ENCODE measurements around the gene TAF8.

Gene TAF8

GRCh38 chr6:42051268-42051653 is 937 bp downstream of the TAF8 start:
- no peak for DNase-seq (ENCODE audit: low spot score)

- DNase-seq (ENCODE audit: low spot score) = no peak
These were observed 3.3 kb downstream of the TAF8 start for GRCh38 chr6:42053601-42054000.

GRCh38 chr6:42059743-42060142 is 9.4 kb downstream of the TAF8 start:
- DNase-seq (ENCODE audit: low spot score) = no peak

- no peak for DNase-seq (ENCODE audit: low spot score)
These were observed 15.9 kb downstream of the TAF8 start for GRCh38 chr6:42066156-42066675.

- no peak for DNase-seq (ENCODE audit: low spot score)
These were observed 17.8 kb downstream of the TAF8 start for GRCh38 chr6:42068173-42068572.

GRCh38 chr6:42068872-42069522 is 18.7 kb downstream of the TAF8 start:
- no peak for DNase-seq (ENCODE audit: low spot score)

- no peak for DNase-seq (ENCODE audit: low spot score)
These were observed 21.7 kb downstream of the TAF8 start for GRCh38 chr6:42071881-42072583.

- no peak for DNase-seq (ENCODE audit: low spot score)
These were observed 23.0 kb downstream of the TAF8 start for GRCh38 chr6:42073287-42073686.

- DNase-seq (ENCODE audit: low spot score) = peak; percentile 46
These were observed 25.0 kb downstream of the TAF8 start for GRCh38 chr6:42075159-42075838.

- no peak for DNase-seq (ENCODE audit: low spot score)
These were observed 28.1 kb downstream of the TAF8 start for GRCh38 chr6:42078386-42078785.

- no peak for DNase-seq (ENCODE audit: low spot score)
These were observed 29.7 kb downstream of the TAF8 start for GRCh38 chr6:42079941-42080464.

GRCh38 chr6:42083530-42083929 is 33.2 kb downstream of the TAF8 start:
- DNase-seq (ENCODE audit: low spot score) = no peak

- DNase-seq (ENCODE audit: low spot score) = no peak
These were observed 34.6 kb downstream of the TAF8 start for GRCh38 chr6:42084889-42085288.

GRCh38 chr6:42086046-42087035 is 36.0 kb downstream of the TAF8 start:
- no peak for DNase-seq (ENCODE audit: low spot score)

GRCh38 chr6:42088101-42088591 is 37.8 kb downstream of the TAF8 start:
- DNase-seq (ENCODE audit: low spot score) = no peak

GRCh38 chr6:42090819-42091717 is 40.7 kb downstream of the TAF8 start:
- DNase-seq (ENCODE audit: low spot score) = no peak

- no peak for DNase-seq (ENCODE audit: low spot score)
These were observed 41.3 kb downstream of the TAF8 start for GRCh38 chr6:42091718-42092023.

GRCh38 chr6:42093582-42094329 is 43.4 kb downstream of the TAF8 start:
- DNase-seq (ENCODE audit: low spot score) = no peak

GRCh38 chr6:42095094-42095493 is 44.8 kb downstream of the TAF8 start:
- DNase-seq (ENCODE audit: low spot score) = no peak

All from CD4-positive, alpha-beta T cell treated with Interleukin-15 for 4 hours (primary cell).